H1 (cell line): ENCODE measurements around the gene DPP3. TPM values are rescaled to one million over a fixed set of nuclear protein-coding genes. Genes with fewer than 3 reads are reported as not detected.

Experiments used
- CTCF ChIA-PET: fragments of 300-600 bp; sonication (Branson Sonifier 250); formaldehyde crosslinking; loops from one replicate; lab custom pipeline; 2021; ENCODE audit not compliant: partially characterized antibody; lab: Charles Lee
- POLR2A ChIA-PET: fragments of 300-600 bp; sonication (Branson Sonifier 250); formaldehyde crosslinking; loops from one replicate; lab custom pipeline; 2021; ENCODE audit warnings: inconsistent platforms; ENCODE audit not compliant: partially characterized antibody; lab: Charles Lee
- DNase-seq, 2 experiments: peaks; one replicate each; pipeline versions ENCODE4 v3.0.0 to v3.0.0-alpha.2; 2010 to 2022; ENCODE audit warnings: low spot score in 2 of 2, low read depth in 1 of 2, mixed read lengths in 1 of 2
- FAIRE-seq: peaks from 2 replicates; lab custom pipeline; 2011; peaks lifted over from hg19 to GRCh38; lab: Jason Lieb, UNC
- H2AFZ ChIP-seq: 2 replicates; pipeline ENCODE4 v1.8.1; 2012; ENCODE audit warnings: low read length, inconsistent platforms
- H2AK5ac ChIP-seq: 2 replicates; pipeline ENCODE4 v1.6.1; 2013; ENCODE audit warnings: low read depth, low read length
- H2BK120ac ChIP-seq: replicated peaks from 2 replicates; pipeline ENCODE3; 2013; ENCODE audit warnings: low read depth, low read length, inconsistent platforms
- H2BK12ac ChIP-seq: 2 replicates; pipeline ENCODE4 v1.6.1; 2013; ENCODE audit warnings: low read depth, low read length
- H2BK15ac ChIP-seq: 2 replicates; pipeline ENCODE4 v1.6.1; 2013; ENCODE audit warnings: low read length
- H2BK20ac ChIP-seq: 2 replicates; pipeline ENCODE4 v1.6.1; 2013; ENCODE audit warnings: low read length
- H2BK5ac ChIP-seq: 2 replicates; pipeline ENCODE4 v1.6.1; 2013; ENCODE audit warnings: low read depth, low read length
- H3K14ac ChIP-seq: 2 replicates; pipeline ENCODE4 v1.6.1; 2013; ENCODE audit warnings: inconsistent platforms; ENCODE audit not compliant: insufficient read length
- H3K18ac ChIP-seq: 2 replicates; pipeline ENCODE4 v1.6.1; 2013; ENCODE audit warnings: low read length; ENCODE audit errors: extremely low read depth
- H3K23ac ChIP-seq: 2 replicates; pipeline ENCODE4 v1.6.1; 2013; ENCODE audit warnings: inconsistent platforms; ENCODE audit not compliant: insufficient read length
- H3K23me2 ChIP-seq: 2 replicates; pipeline ENCODE4 v1.6.1; 2013; ENCODE audit warnings: low read depth, low read length
- H3K27ac ChIP-seq: 2 replicates; pipeline ENCODE4 v1.6.1; 2011; ENCODE audit warnings: low read depth, low read length, inconsistent platforms
- H3K27me3 ChIP-seq, 4 experiments: replicated peaks in 1 of 4; 1 replicate in 1 of 4; 2 replicates in 3 of 4; pipeline versions ENCODE4 v1.6.1 to v1.8.1; 2011 to 2013; ENCODE audit warnings: low read length in 3 of 4, mild to moderate bottlenecking in 3 of 4, inconsistent platforms in 2 of 4, mixed read lengths in 2 of 4, moderate library complexity in 1 of 4; ENCODE audit not compliant: control insufficient read depth in 3 of 4, insufficient read depth in 3 of 4; ENCODE audit errors: extremely low read depth in 1 of 4
- H3K36me3 ChIP-seq, 4 experiments: 2 replicates each; pipeline versions ENCODE4 v1.6.1 to v1.8.1; 2011 to 2013; ENCODE audit warnings: mild to moderate bottlenecking in 4 of 4, low read length in 3 of 4, moderate library complexity in 2 of 4, control low read depth in 1 of 4, inconsistent platforms in 1 of 4; ENCODE audit not compliant: insufficient read depth in 4 of 4, control insufficient read depth in 2 of 4
- H3K4ac ChIP-seq: replicated peaks from 2 replicates; pipeline ENCODE3; 2013; ENCODE audit warnings: low read length, low read depth, mixed read lengths, inconsistent platforms; ENCODE audit not compliant: insufficient read length
- H3K4me1 ChIP-seq, 4 experiments: replicated peaks in 1 of 4; 1 replicate in 1 of 4; 2 replicates in 3 of 4; pipeline versions ENCODE4 v1.6.1 to v1.8.1; 2011 to 2013; ENCODE audit warnings: low read length in 3 of 4, inconsistent platforms in 2 of 4, mixed read lengths in 1 of 4; ENCODE audit not compliant: insufficient read depth in 4 of 4, control insufficient read depth in 3 of 4
- H3K4me2 ChIP-seq, 2 experiments: 2 replicates each; pipeline versions ENCODE4 v1.6.1 to v1.8.1; 2011 to 2013; ENCODE audit warnings: low read depth in 2 of 2, low read length in 2 of 2, control low read depth in 1 of 2, inconsistent platforms in 1 of 2, mild to moderate bottlenecking in 1 of 2; ENCODE audit not compliant: insufficient read depth in 1 of 2
- H3K4me3 ChIP-seq, 4 experiments: fragments of 200-600, 300-600 bp in 1 of 4; sonication (generic), shearing (Covaris generic), sonication (Bioruptor Twin) in 1 of 4; 2 replicates each; pipeline versions ENCODE4 v1.5.1 to v1.8.1; 2011 to 2016; ENCODE audit warnings: low read length in 4 of 4, low read depth in 3 of 4, control low read depth in 2 of 4, inconsistent platforms in 2 of 4, mild to moderate bottlenecking in 2 of 4, mixed read lengths in 1 of 4, moderate library complexity in 1 of 4; ENCODE audit not compliant: insufficient read depth in 2 of 4; ENCODE audit errors: extremely low read depth in 1 of 4
- H3K56ac ChIP-seq: replicated peaks from 2 replicates; pipeline ENCODE3; 2013; ENCODE audit warnings: low read depth, mild to moderate bottlenecking, mixed read lengths, low read length, inconsistent platforms; ENCODE audit not compliant: insufficient read length
- H3K79me1 ChIP-seq: 2 replicates; pipeline ENCODE4 v1.6.1; 2013; ENCODE audit warnings: low read depth, low read length, control low read depth
- H3K79me2 ChIP-seq, 2 experiments: 2 replicates each; pipeline versions ENCODE4 v1.6.1 to v1.8.1; 2012 to 2013; ENCODE audit warnings: low read length in 2 of 2, mild to moderate bottlenecking in 2 of 2, inconsistent platforms in 1 of 2; ENCODE audit not compliant: insufficient read depth in 2 of 2, control insufficient read depth in 1 of 2
- H3K9ac ChIP-seq, 4 experiments: replicated peaks in 1 of 4; 1 replicate in 1 of 4; 2 replicates in 3 of 4; pipeline versions ENCODE4 v1.6.1 to v1.8.1; 2011 to 2013; ENCODE audit warnings: low read depth in 3 of 4, low read length in 3 of 4, control low read depth in 2 of 4, mild to moderate bottlenecking in 2 of 4, moderate library complexity in 2 of 4, inconsistent platforms in 1 of 4; ENCODE audit errors: extremely low read depth in 1 of 4
- H3K9me3 ChIP-seq, 2 experiments: 2 replicates each; pipeline versions ENCODE4 v1.6.1 to v1.8.1; 2012 to 2013; ENCODE audit warnings: mild to moderate bottlenecking in 2 of 2, moderate library complexity in 2 of 2, control low read depth in 1 of 2, inconsistent platforms in 1 of 2, low read depth in 1 of 2, low read length in 1 of 2, mixed read lengths in 1 of 2; ENCODE audit not compliant: insufficient read depth in 2 of 2
- H4K20me1 ChIP-seq, 2 experiments: replicated peaks in 1 of 2; 2 replicates each; pipeline versions ENCODE3 to v1.8.1; 2011 to 2013; ENCODE audit warnings: inconsistent platforms in 2 of 2, low read length in 2 of 2, mild to moderate bottlenecking in 1 of 2; ENCODE audit not compliant: insufficient read depth in 2 of 2, control insufficient read depth in 1 of 2
- H4K5ac ChIP-seq: 2 replicates; pipeline ENCODE4 v1.6.1; 2013; ENCODE audit warnings: low read length, low read depth, mixed read lengths, inconsistent platforms; ENCODE audit not compliant: insufficient read length
- H4K8ac ChIP-seq: 2 replicates; pipeline ENCODE4 v1.8.0; 2013; ENCODE audit warnings: mild to moderate bottlenecking, moderate library complexity, low read length, inconsistent platforms; ENCODE audit not compliant: insufficient read depth; ENCODE audit errors: extremely low read depth
- H4K91ac ChIP-seq: replicated peaks from 2 replicates; pipeline ENCODE3; 2013; ENCODE audit warnings: low read length, mixed read lengths, inconsistent platforms; ENCODE audit not compliant: insufficient read length
- CBX8 ChIP-seq: fragments of 300-800, 300-1000 bp; sonication (generic); IDR thresholded peaks from 2 replicates; pipeline ENCODE4 v1.7.1; 2016; ENCODE audit warnings: low read depth, low read length, borderline replicate concordance
- HDAC2 ChIP-seq, 2 experiments: fragments of 300-600 bp in 1 of 2; sonication (generic) in 1 of 2; IDR thresholded peaks; 2 replicates each; pipeline ENCODE4 v1.6.1; 2011 to 2012; ENCODE audit warnings: low read depth in 2 of 2, low read length in 2 of 2, mild to moderate bottlenecking in 2 of 2, moderate library complexity in 2 of 2, borderline replicate concordance in 1 of 2, inconsistent platforms in 1 of 2
- KDM5A ChIP-seq: fragments of 200-600 bp; IDR thresholded peaks from 2 replicates; pipeline ENCODE4 v1.7.1; 2012; ENCODE audit warnings: mild to moderate bottlenecking, low read length, inconsistent platforms, mixed read lengths
- RBBP5 ChIP-seq: IDR thresholded peaks from 2 replicates; pipeline ENCODE4 v1.7.1; 2012; ENCODE audit warnings: low read depth, mild to moderate bottlenecking, inconsistent platforms, low read length, moderate library complexity, borderline replicate concordance
- RFX5 ChIP-seq: IDR thresholded peaks from 2 replicates; pipeline ENCODE4 v1.6.1; 2011; ENCODE audit warnings: low read depth, low read length, improper control_type of control experiment, borderline replicate concordance
- SP1 ChIP-seq: IDR thresholded peaks from 2 replicates; pipeline ENCODE4 v1.6.1; 2011; ENCODE audit warnings: low read depth, low read length
- SP4 ChIP-seq: IDR thresholded peaks from 2 replicates; pipeline ENCODE4 v1.6.1; 2012; ENCODE audit warnings: low read length, inconsistent platforms
- USF2 ChIP-seq: IDR thresholded peaks from 2 replicates; pipeline ENCODE4 v1.6.1; 2011; ENCODE audit warnings: low read length, improper control_type of control experiment
- WGBS, 2 experiments: shearing (Covaris generic) in 1 of 2; methylation state at CpG; one replicate each; pipeline versions ENCODE4 v1.1.6 to v1.1.7; 2013 to 2015; ENCODE audit warnings: low lambda C conversion rate in 2 of 2, mixed read lengths in 2 of 2, inconsistent platforms in 1 of 2, low coverage in 1 of 2, missing lambda C conversion rate in 1 of 2; ENCODE audit not compliant: insufficient replicate concordance in 2 of 2, insufficient coverage in 1 of 2, insufficient read length in 1 of 2; ENCODE audit errors: extremely low coverage in 1 of 2, missing lambda C conversion rate in 1 of 2; 5-methylcytosine and 5-hydroxymethylcytosine counted together
- polyA plus RNA-seq, 7 experiments: library from polyadenylated mRNA; depleted of rRNA in 3 of 7; stranded (reverse) in 5 of 7; unstranded in 2 of 7; fragments of >200 nt in 5 of 7; fragments of 200-250 nt in 2 of 7; gene quantifications; 1 replicate in 5 of 7; 2 replicates in 1 of 7; 4 replicates in 1 of 7; pipeline versions ENCODE4 v1.2.1 to v1.2.3, GENCODE V29; 2011 to 2013; ENCODE audit warnings: missing spikeins in 2 of 7, mixed read lengths in 2 of 7
- total RNA-seq: library from RNA; stranded (reverse); fragmentation: NEBNext Ultra II Directional; extraction: Animal tissue kit (Norgen Biotek cat#: 25700); gene quantifications from 2 replicates; pipeline ENCODE4 v1.2.1, GENCODE V29; 2021

The DPP3 gene
- total and polyA plus RNA-seq, 2 of the 8 experiments (the other 6 are each of a cell fraction or from before 2014, with no cell fraction given), result 75.1 to 82.7 TPM

DNA sequence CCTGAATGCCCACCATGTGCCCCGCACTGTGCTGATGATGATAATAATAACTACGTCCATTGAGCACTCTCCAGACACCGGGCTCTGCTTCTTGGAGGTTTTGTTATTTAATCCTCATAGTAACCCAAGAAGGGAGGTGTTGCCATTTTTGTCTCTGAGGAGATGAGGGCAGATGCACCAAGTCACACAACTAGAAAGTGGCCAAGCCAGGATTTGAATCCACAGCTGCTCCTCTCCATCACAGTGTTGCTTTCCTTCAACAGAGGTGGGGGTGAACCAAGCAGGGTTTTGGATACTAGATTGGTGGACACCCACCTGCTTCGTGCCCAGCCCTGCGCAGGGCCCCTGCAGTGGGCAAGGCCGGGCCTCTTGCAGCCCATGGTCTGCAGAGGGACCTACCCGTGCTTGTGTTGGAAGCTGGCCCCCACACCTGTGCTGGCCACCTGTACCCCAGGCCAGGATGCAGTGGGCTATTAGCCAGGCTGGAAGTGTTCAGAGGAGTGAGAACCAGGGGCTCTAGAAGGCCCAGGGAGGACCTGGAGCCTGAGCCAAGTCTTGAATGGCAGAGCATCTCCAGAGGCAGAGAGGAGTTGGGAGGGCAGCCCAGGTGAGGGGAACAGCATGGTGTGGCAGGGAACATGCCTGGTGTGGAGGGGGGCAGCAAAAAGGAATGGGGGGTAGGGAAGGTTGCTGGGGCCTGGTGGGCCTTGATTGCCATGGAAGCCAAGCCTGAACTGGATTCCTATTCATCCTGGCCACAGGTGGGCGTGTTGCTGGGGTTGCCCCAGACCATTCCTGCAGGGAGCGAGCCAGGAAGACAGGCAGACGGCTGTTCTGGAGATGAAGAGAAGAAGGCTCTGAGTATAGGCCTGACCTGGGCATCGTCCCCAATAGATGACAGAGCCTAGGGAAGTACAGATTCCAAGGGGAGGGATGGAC, 2.7 kb upstream of the DPP3 start:
- H4K91ac ChIP-seq, result no peak overlapping the region
- H3K23ac ChIP-seq, result no peak overlapping the region
- FAIRE-seq (no peak), DNase-seq (peak in 1 of 2 experiments; percentile 49)
- H3K9me3 ChIP-seq, result no peaks in the 10 kb centered on the region
- H3K56ac ChIP-seq, result no peak overlapping the region
- H3K23me2 ChIP-seq, result peaks cover 5% of the 10 kb centered on the region; the same call in 1 of the 2 replicates
- 84% methylated on average over 11 of the region's 11 CpGs; no CpG with 5 or more reads in 1 of the 2 experiments for WGBS, 2 experiments
- no peak overlapping the region for H4K5ac ChIP-seq
- no peak overlapping the region for H2BK12ac ChIP-seq
- H3K27ac ChIP-seq, result no peak overlapping the region
- peaks cover 2% of the 10 kb centered on the region in 2 experiments for H4K20me1 ChIP-seq
- no peak overlapping the region for H2BK5ac ChIP-seq
- no peaks in the 10 kb centered on the region for H3K79me2 ChIP-seq
- H2BK120ac ChIP-seq, result no peak overlapping the region
- no peak overlapping the region for H3K4me2 ChIP-seq
- H3K14ac ChIP-seq, result no peak overlapping the region
- H4K8ac ChIP-seq, result no peak overlapping the region; the same call in 1 of the 2 replicates
- no peak overlapping the region for H2AFZ ChIP-seq
- H3K79me1 ChIP-seq, result no peaks in the 10 kb centered on the region
- no peak overlapping the region for H2BK20ac ChIP-seq
- ChIA-PET POLR2A (interaction anchor here (1.3 to 6.1 kb wide), 4 partner anchors 9 to 200 kb away, joined by 3 to 85 read pairs (median 26); partner anchors contain the start of genes NPAS4, PELI3 and RBM4B), CTCF (interaction anchor here (0.7 to 2.7 kb wide), 17 partner anchors 8 to 176 kb away, joined by 3 to 25 read pairs (median 4); partner anchors contain the start of genes MRPL11, NPAS4 and PELI3)
- H3K27me3 ChIP-seq, result no peaks in the 10 kb centered on the region
- peaks cover 0 to 6% (median under 1%) of the 10 kb centered on the region in 4 experiments; a peak in 3 of 7 replicates for H3K4me1 ChIP-seq
- no peak overlapping the region for H3K4ac ChIP-seq
- no peak overlapping the region for H3K4me3 ChIP-seq
- no peak overlapping the region for H3K9ac ChIP-seq
- no peak overlapping the region for H2BK15ac ChIP-seq
- H3K36me3 ChIP-seq, result peaks cover 0 to under 1% (median 0%) of the 10 kb centered on the region in 4 experiments; a peak in 2 of 8 replicates
- no peak overlapping the region for H3K18ac ChIP-seq
- no peak overlapping the region for H2AK5ac ChIP-seq
- TF ChIP-seq SP1 (no peak), KDM5A (no peak), RFX5 (no peak), HDAC2 (IDR thresholded peaks at IDR 0.05; ENCODE audit: borderline replicate concordance in 1 of 2, low read depth in 2 of 2, low read length in 2 of 2) (no peak), SP4 (no peak), RBBP5 (no peak), CBX8 (no peak), USF2 (no peak)
